ENCODE data around the gene GNAO1. TPM values are rescaled to one million over a fixed set of nuclear protein-coding genes. Genes with fewer than 3 reads are reported as not detected.

GNAO1 gene
- total RNA-seq, 1 donor from 2014 or later = not detected

DNA sequence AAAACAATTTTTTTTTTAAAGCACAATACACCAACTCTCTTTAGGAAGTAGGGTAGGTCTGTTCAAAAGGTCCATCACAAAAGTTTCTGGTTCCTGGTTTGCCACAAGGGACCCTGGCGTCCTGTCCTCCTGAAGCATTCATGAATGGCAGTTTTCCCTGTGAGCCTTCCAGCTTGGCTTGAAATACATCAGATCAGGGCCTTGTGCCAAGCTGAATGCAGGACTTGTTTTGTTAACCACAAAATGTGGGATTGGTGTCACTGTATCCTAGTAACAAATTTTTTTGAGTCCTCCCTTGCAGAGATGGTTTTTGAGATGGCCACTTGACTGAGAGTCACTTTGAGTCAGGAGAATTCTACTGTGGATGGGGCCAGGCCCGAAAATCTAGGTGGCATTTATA, 3.9 kb downstream of the GNAO1 start:
- TF ChIP-seq, protein P1, sequence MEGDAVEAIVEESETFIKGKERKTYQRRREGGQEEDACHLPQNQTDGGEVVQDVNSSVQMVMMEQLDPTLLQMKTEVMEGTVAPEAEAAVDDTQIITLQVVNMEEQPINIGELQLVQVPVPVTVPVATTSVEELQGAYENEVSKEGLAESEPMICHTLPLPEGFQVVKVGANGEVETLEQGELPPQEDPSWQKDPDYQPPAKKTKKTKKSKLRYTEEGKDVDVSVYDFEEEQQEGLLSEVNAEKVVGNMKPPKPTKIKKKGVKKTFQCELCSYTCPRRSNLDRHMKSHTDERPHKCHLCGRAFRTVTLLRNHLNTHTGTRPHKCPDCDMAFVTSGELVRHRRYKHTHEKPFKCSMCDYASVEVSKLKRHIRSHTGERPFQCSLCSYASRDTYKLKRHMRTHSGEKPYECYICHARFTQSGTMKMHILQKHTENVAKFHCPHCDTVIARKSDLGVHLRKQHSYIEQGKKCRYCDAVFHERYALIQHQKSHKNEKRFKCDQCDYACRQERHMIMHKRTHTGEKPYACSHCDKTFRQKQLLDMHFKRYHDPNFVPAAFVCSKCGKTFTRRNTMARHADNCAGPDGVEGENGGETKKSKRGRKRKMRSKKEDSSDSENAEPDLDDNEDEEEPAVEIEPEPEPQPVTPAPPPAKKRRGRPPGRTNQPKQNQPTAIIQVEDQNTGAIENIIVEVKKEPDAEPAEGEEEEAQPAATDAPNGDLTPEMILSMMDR (IDR thresholded peaks at IDR 0.05; ENCODE audit: insufficient read depth, low read length, severe bottlenecking) = no peak
- Histone ChIP-seq H3K27me3 (ENCODE audit: control insufficient read depth, insufficient read depth, low read length) (peaks cover 24% of the 10 kb centered on the region), H3K36me3 (ENCODE audit: control insufficient read depth, insufficient read depth, low read length) (no peaks in the 10 kb centered on the region), H3K4me3 (ENCODE audit: low read depth, low read length) (no peak overlapping the region)
- FAIRE-seq (no peak), DNase-seq (ENCODE audit: low read depth) (no peak)

DNA sequence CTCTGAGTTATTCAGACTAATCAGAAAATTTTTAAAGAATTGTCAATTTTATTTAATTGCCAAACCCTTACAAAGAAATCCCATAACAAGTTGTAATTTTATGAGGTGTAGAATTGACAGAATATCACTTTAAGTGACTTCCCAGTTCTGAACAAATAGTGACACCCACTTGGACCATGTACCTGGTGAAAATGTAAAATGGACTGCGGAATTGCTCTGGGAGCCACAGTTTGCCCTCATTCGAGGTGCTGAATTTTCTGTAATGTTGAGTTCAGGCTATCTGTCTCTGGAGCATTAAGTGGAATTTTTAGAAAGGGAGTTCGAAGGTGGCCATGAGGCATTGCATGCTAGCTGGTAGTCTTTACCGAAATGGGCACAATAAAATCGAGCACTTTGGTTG, 5.1 kb downstream of the GNAO1 start:
- FAIRE-seq (no peak), DNase-seq (ENCODE audit: low read depth) (no peak)
- TF ChIP-seq, protein P1 (IDR thresholded peaks at IDR 0.05; ENCODE audit: insufficient read depth, low read length, severe bottlenecking) = no peak
- no peak overlapping the region for H3K4me3 ChIP-seq (ENCODE audit: low read depth, low read length)
- peaks cover 18% of the 10 kb centered on the region for H3K27me3 ChIP-seq (ENCODE audit: control insufficient read depth, insufficient read depth, low read length)
- no peaks in the 10 kb centered on the region for H3K36me3 ChIP-seq (ENCODE audit: control insufficient read depth, insufficient read depth, low read length)

DNA sequence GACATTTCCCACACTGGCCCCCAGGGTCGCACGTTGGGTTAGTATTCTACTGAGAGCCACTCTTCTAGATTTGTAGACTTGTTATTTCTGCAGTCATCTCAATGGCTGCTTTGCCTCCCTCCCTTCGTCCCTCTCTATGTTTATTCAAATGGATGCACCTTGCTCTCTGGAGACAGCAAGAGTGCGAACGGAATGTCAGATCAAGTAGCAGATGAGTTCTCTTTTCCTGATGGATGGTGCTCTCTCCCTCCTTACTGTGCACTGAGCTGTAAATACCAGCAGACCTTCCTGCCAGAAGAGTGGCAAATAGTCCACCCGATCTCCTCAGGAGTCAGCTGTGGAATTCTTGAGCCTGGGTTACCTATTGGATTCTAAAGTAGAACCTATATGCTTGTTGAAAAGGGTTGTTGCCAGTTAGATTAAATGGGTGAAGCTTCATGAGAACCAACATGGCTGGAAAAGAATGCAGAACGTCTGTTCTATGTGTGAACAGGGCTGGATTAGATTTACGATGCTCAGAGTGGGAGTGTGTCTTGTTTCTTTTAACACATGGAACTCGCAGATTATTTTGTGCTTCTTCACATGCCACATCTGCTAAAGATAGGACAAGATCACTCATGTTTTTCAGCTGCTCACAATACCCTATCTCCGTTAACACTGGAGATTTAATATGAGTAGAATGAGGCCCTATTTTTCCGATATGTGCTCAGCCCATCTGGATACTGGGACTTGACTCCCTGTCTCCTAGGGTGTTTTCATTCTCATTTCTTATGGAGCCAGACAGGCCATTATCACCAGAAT, 6.1 kb downstream of the GNAO1 start:
- H3K36me3 ChIP-seq (ENCODE audit: control insufficient read depth, insufficient read depth, low read length) = no peaks in the 10 kb centered on the region
- TF ChIP-seq, protein P1 (IDR thresholded peaks at IDR 0.05; ENCODE audit: insufficient read depth, low read length, severe bottlenecking) = no peak
- H3K4me3 ChIP-seq (ENCODE audit: low read depth, low read length) = no peak overlapping the region
- no peak for FAIRE-seq
- no peak for DNase-seq (ENCODE audit: low read depth)
- H3K27me3 ChIP-seq (ENCODE audit: control insufficient read depth, insufficient read depth, low read length) = peaks cover 18% of the 10 kb centered on the region

DNA sequence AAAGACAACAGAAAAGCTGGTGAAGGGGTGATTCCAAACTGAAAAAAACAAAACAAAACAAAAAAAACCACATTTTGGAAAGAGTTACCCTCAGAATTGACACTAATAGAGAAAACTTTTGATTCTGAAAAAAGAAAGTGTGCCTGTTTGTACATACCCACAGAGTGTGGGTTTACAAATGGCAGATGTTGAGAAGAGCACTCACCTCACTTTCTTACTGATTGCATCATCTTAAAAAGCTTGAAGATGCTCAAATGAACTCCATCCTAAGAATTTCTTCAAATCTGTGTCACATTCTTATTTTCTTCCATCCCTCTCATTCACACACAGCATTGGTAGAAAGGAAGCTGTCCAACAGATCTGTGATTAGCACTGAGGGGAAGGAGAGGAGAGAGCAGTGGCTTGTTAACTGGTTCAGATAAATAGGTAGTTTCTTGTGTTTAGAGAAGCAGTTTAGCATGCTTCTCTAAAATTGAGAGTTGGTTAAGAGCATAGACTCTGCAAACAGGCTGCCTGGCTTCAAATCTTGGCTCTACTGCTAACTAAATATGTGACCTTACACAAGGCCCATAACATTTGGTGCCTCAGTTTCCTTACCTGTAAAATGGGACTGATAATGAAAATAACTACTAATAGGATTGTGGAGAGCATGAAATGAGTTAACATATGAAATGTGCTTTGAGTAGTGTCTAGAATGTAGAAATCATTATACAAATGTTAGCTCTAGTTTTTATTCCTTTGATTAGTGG, 6.9 kb downstream of the GNAO1 start:
- DNase-seq (ENCODE audit: low read depth) (no peak), FAIRE-seq (no peak)
- peaks cover 11% of the 10 kb centered on the region for H3K27me3 ChIP-seq (ENCODE audit: control insufficient read depth, insufficient read depth, low read length)

DNA sequence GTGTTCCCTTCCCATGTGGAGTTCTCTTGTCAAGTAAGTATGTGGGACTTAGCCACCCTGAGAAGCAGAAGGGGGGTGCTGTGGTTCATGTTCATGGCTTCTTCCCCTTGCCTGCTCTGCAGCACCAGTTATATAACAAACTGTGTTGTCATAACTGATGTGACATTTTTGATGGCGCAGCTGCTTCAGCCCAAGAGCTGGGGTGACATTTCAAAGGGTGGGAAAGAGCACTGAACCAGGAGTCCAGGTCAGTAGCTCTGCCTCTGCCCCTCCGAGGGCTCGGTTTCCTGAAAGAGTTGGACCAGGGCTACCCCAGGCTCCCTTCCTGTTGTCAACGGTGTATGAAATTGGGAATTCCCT, 7.4 kb downstream of the GNAO1 start:
- Histone ChIP-seq H3K27me3 (ENCODE audit: control insufficient read depth, insufficient read depth, low read length) (peaks cover 5% of the 10 kb centered on the region), H3K36me3 (ENCODE audit: control insufficient read depth, insufficient read depth, low read length) (no peaks in the 10 kb centered on the region), H3K4me3 (ENCODE audit: low read depth, low read length) (no peak overlapping the region)
- DNase-seq (ENCODE audit: low read depth) = no peak
- TF ChIP-seq, protein P1 (IDR thresholded peaks at IDR 0.05; ENCODE audit: insufficient read depth, low read length, severe bottlenecking) = no peak
- no peak for FAIRE-seq

More for the DNA sequence above, 6.9 kb downstream of the GNAO1 start:
- Histone ChIP-seq H3K4me3 (ENCODE audit: low read depth, low read length) (no peak overlapping the region), H3K36me3 (ENCODE audit: control insufficient read depth, insufficient read depth, low read length) (no peaks in the 10 kb centered on the region)
- TF ChIP-seq, protein P1 (IDR thresholded peaks at IDR 0.05; ENCODE audit: insufficient read depth, low read length, severe bottlenecking) = no peak

Data from bronchial epithelial cell (primary cell).